Heart left ventricle (tissue), 13 donors: ENCODE data around the gene AMMECR1.

Experiments
- CTCF ChIP-seq, 12 donors: fragments of 200-600 bp; sonication (generic) in 4 of 12; IDR thresholded peaks; one replicate each; pipeline versions ENCODE4 v1.5.0 to v1.8.0; 2018 to 2022; ENCODE audit warnings: antibody characterized with exemption in 12 of 12, mild to moderate bottlenecking in 5 of 12
- POLR2A ChIP-seq, 2 donors: fragments of 450-650 bp; IDR thresholded peaks; one replicate each; pipeline ENCODE4 v1.6.1; 2017; ENCODE audit warnings: antibody characterized with exemption in 2 of 2, mild to moderate bottlenecking in 2 of 2, moderate library complexity in 2 of 2
- donor health status: ischemic (EF 13 %, LVEDD 7.1; RV severe dilation, severe dysfunction).
- donor health status: DM: no; HTN: yes; CAD: no.
- donor health status: DM: no; HTN: no; CAD: no.
- donor health status: ischemic (EF 25% LVEDD 6.9; RV normal size, moderate dysfunction).
- donor health status: ischemic (EF 25% LVEDD 5.7; RV mildly dilated, moderate dysfunction).
- donor health status: ischemic (EF 35%, LVEDD 5.7; RV mildly dilated, moderate dysfunction).
- donor health status: nonischemic (EF 11% LVEDD 7.7; RV severe dilation, severe dysfunction).
- donor health status: DM: yes; HTN: yes; CAD: no.
- donor health status: PGD.
- donor health status: ischemic (EF 29% LVEDD 5.4; RV normal size, mild dysfunction).
- donor health status: nonischemic (EF 23%, LVEDD 6.1; RV moderate dilation, normal function).

GRCh38 chrX:110153896-110154295 lies 164.0 kb downstream of the AMMECR1 start:
- TF ChIP-seq POLR2A (IDR thresholded peaks at IDR 0.05) = no peak
- no peak for TF ChIP-seq CTCF (IDR thresholded peaks at IDR 0.05)
